Osteocyte (in vitro differentiated cells): Measurements from ENCODE around the gene FBH1. TPM values are rescaled to one million over a fixed set of nuclear protein-coding genes. Genes with fewer than 3 reads are reported as not detected.

Experiments
- DNase-seq: peaks from one replicate; pipeline ENCODE4 v3.0.0; 2021; ENCODE audit warnings: mixed read lengths; ENCODE audit not compliant: unreplicated experiment; ENCODE audit errors: extremely low spot score
- H3K27ac Mint-ChIP-seq: one replicate; pipeline ENCODE4 v1.8.0; 2021; ENCODE audit warnings: mild to moderate bottlenecking, mixed read lengths; ENCODE audit not compliant: unreplicated experiment
- H3K27me3 Mint-ChIP-seq: one replicate; pipeline ENCODE4 v1.8.0; 2021; ENCODE audit warnings: mixed read lengths; ENCODE audit not compliant: unreplicated experiment
- H3K36me3 Mint-ChIP-seq: one replicate; pipeline ENCODE4 v1.8.0; 2021; ENCODE audit warnings: mixed read lengths; ENCODE audit not compliant: unreplicated experiment
- H3K4me1 Mint-ChIP-seq: one replicate; pipeline ENCODE4 v1.8.0; 2021; ENCODE audit warnings: mixed read lengths; ENCODE audit not compliant: unreplicated experiment
- H3K4me3 Mint-ChIP-seq: one replicate; pipeline ENCODE4 v1.8.0; 2021; ENCODE audit warnings: mild to moderate bottlenecking, moderate library complexity, mixed read lengths; ENCODE audit not compliant: unreplicated experiment
- H3K9me3 Mint-ChIP-seq: one replicate; pipeline ENCODE4 v1.8.0; 2021; ENCODE audit warnings: mixed read lengths; ENCODE audit not compliant: unreplicated experiment
- CTCF ChIP-seq: fragments of 200-600 bp; sonication (generic); IDR thresholded peaks from 2 replicates; pipeline ENCODE4 v1.5.0; 2021; ENCODE audit warnings: antibody characterized with exemption, mild to moderate bottlenecking, moderate library complexity
- total RNA-seq: library from RNA; stranded (reverse); gene quantifications from 2 replicates; pipeline ENCODE4 v1.2.1, GENCODE V29; 2021

The FBH1 gene
- total RNA-seq, 1 donor from 2014 or later, result 86.1 TPM

GRCh38 chr10:5964736-5965135, 74.7 kb downstream of the FBH1 start:
- no peaks in the 10 kb centered on the region for H3K36me3 Mint-ChIP-seq
- no peak for DNase-seq
- no peak overlapping the region for H3K4me3 Mint-ChIP-seq
- H3K9me3 Mint-ChIP-seq, result no peaks in the 10 kb centered on the region
- TF ChIP-seq CTCF, result no peak
- H3K27ac Mint-ChIP-seq, result no peak overlapping the region
- peaks cover under 1% of the 10 kb centered on the region for H3K27me3 Mint-ChIP-seq
- no peaks in the 10 kb centered on the region for H3K4me1 Mint-ChIP-seq

DNA sequence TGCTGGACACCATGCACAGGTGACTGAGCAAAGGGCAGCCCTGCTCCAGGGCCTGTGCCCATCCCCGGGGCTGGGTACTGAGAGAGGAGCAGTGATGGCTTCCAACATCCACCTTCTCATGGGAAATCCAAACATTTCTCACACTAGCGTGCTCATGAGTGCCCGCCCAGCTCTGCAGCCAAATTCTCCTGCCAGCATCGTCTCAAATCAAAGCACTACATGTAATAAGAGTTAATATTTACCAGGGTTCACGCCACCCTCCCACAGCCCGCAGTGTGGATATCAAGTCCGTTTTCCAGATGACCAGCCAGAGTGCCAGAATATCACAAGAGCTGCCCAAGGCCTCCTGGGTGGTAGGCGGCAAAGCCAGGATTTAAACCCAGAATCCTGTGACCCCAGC, 75.2 kb downstream of the FBH1 start:
- peaks cover 3% of the 10 kb centered on the region for H3K27me3 Mint-ChIP-seq
- H3K4me1 Mint-ChIP-seq, result no peaks in the 10 kb centered on the region
- H3K9me3 Mint-ChIP-seq, result no peaks in the 10 kb centered on the region
- no peaks in the 10 kb centered on the region for H3K36me3 Mint-ChIP-seq
- TF ChIP-seq CTCF, result no peak
- no peak overlapping the region for H3K4me3 Mint-ChIP-seq
- DNase-seq, result no peak
- H3K27ac Mint-ChIP-seq, result no peak overlapping the region

- Mint-ChIP-seq H3K27me3 (peaks cover 16% of the 10 kb centered on the region), H3K4me3 (no peak overlapping the region), H3K9me3 (no peaks in the 10 kb centered on the region), H3K36me3 (no peaks in the 10 kb centered on the region), H3K27ac (no peak overlapping the region), H3K4me1 (no peaks in the 10 kb centered on the region)
- DNase-seq, result peak; percentile 44
- no peak for TF ChIP-seq CTCF
Measured at GRCh38 chr10:5968037-5968680, 78.1 kb downstream of the FBH1 start.

DNA sequence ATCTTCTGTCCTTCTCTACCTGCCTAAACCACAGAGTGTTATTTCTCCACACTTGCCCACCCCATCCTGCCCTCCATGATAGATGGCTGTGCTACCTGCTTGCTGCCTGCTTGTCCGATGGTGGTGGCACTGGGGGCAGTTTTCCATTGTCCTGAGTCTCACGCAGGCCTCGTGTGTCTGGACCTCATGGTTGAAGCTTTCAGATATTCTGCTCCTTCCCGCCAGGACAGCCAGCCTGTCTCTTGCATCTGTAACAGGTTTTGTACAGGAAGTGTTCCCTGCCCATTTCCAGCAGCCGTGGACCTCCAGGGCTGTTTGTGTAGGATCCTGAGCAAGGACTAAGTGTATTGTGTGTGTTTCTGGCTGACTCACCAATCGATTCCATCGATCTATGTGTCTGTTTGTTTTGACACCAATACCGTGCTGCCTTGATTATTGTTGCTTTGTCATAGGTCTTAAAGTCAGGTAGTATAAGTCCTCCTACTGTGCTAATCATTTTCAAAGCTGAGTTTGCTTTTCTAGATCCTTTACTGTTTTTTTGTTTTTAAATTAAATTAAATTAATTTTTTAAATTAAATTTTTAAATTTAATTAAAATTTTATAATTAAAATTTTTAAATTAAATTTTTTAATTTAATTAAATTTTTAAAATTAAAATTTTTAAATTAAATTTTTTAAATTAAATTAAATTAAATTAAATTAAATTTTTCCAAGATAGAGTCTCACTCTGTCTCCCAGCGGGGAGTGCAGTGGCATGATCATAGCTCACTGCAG, 78.8 kb downstream of the FBH1 start:
- no peak for TF ChIP-seq CTCF
- H3K4me1 Mint-ChIP-seq, result no peaks in the 10 kb centered on the region
- H3K27me3 Mint-ChIP-seq, result peaks cover 18% of the 10 kb centered on the region
- peak; percentile 65 for DNase-seq
- no peaks in the 10 kb centered on the region for H3K36me3 Mint-ChIP-seq
- no peaks in the 10 kb centered on the region for H3K9me3 Mint-ChIP-seq
- H3K4me3 Mint-ChIP-seq, result no peak overlapping the region
- H3K27ac Mint-ChIP-seq, result peak overlapping the region; percentile 27

DNA sequence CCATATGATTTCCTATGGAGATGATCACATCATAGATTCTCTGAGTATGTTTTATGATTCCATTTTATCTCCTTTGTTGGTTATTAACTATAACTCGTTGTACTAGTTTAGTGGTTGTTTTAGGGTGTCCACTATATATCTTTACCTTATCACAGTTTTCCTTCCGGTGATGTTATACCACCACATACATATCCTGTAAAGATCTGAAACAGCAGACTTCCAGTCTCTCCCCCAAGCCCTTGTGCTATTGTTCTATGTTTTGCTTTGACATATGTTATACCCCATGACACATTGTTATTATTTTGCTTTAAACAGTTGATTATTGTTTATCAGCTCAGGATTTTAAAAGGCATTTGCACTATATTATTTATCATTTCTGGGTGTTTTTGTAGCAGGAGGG, 80.0 kb downstream of the FBH1 start:
- no peak for TF ChIP-seq CTCF
- Mint-ChIP-seq H3K27me3 (peaks cover 18% of the 10 kb centered on the region), H3K27ac (no peak overlapping the region), H3K4me3 (no peak overlapping the region), H3K4me1 (no peaks in the 10 kb centered on the region), H3K9me3 (no peaks in the 10 kb centered on the region), H3K36me3 (no peaks in the 10 kb centered on the region)
- no peak for DNase-seq
